NCI-H2081 treated with DMSO at 0.1 percent for 48 hours (cell line): ENCODE measurements around the gene CD177.
"Not testable (repeated sequence)": the region's sequence is repeated elsewhere in the genome, so short reads cannot be mapped to it uniquely, and the experiment has no call there.

Experiments
- DNase-seq: peaks from one replicate; lab custom pipeline; 2025; lab: John Stamatoyannopoulos, UW

The CD177 gene

DNA sequence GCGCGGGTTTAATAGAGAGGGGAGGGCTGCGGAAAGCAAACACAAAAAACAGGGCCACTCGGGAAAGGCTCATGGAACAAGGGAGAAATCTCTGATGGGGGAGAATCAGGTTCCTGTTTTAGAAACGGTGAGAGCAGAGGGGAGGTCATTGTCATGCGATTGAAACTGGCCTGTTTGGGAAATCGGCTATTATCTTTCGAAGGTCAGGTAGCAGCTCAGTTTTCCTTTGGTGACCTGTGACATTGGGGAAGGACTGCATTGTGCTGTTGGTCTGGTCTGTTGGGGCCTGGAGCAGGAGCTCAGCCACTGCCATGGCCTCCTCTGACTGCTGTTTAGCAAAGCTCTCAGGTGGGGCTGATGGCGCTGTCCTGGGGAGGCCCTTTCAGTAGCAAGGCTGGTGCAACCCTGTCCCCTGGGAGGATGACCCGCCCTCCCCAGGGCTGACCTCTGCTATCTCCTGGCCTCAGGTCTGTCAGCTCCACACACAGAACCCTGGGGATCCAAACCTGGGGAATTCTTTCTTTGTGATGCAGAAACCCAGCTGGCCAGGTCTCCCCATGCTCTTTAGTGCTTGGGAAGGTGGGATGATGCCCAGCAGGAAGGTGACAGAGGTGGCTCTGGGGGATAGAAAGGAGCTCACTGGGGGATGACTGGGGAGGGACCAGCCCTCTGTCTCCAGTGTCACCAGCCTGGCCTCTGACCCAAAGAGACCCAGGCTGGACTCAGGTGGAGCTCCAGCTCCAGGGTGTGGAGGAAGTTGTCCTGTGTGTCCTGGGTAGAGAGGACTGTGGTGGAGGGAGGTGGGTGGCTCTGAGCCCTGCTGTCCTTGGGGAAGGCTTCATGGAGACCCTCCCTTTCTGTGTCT, 21.2 kb upstream of the CD177 start:
- no peak for DNase-seq

DNA sequence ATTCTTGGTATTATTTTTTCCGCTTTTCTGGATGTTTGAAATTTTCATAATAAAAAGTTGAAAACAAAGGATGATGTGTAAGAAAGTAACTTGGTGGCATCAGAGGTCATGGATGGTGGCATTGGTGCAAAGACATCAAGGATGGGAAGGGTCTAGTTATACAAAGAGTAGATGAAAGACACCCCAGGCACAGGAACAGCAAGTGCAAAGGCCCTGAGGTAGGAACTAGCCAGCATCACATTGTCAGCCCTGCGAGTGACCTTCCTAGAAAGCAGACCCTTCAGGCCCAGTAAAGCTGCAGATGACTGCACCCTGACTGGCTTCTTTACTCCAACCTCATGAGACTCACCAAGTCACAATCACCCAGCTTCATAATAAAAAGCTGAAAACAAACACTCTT, 17.0 kb upstream of the CD177 start:
- DNase-seq, result not testable (repeated sequence)

DNA sequence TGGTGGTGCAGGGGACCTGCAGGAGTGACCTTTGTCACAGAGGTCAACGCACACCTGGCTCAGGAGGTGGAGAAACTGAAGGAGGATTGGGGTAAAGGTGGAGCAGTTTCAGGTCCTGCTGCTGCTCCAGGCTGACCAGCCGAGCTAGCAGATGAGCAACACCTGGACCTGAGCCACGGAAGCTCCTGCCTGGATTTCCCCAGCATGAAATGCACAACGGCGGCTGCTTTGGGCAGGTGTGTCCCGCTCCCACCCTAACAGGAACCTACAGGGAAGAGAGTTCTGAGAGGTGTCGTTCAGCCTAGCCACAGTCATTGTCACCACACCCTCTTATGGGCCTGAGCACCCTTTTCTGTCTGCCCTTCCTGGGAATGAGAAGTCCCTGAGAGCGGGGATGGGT, 15.7 kb upstream of the CD177 start:
- no peak for DNase-seq

DNA sequence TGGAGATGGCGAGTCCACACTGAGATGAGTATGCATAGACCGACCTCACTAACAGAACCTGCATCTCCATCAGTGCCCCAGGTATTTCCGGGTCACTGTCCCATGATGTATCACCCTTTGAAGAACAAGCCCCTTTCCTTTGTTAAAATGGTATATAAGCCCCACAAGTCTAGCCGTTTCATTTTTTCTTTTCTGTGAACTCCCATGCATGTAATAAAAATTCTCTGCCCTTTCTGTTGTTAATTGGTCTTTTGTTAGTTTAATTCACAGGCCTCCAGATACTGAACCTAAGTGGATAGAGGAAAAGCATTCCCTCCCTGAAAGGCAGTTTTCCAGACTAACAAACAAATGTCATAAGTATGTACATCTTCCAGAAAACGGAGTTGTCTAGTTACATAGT, 15.0 kb upstream of the CD177 start:
- no peak for DNase-seq

DNA sequence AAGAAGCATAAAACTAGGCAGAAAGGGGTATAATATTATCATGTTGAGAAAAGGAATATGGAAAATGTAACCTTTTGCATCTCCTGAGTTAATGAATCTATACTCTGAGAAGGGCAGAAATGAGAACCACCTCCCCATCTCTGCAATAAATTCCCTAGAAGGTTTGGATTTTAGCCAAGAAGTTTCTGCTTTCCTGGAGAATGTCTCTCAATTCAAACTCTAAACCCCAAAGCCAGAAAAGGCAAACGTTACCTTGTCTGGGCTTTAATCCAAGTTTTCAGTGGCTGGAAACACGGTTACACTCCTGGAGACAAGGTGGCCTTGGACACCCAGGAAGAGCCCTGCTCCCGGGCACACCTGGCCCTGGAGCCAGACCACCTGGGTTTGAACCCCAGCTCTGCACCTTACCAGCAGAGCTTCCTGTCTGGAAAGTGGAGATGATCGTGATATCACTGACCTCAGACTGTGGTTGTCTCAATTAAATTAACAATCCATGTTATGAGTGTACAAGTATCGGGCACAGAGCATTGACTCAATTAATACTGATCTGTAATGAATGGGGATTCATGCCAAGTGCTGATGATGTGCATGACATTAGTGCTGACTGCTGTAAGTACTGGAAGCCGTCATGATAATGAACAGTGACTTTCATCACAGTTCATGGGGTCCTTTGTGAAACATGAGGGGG, 14.1 kb upstream of the CD177 start:
- not testable (repeated sequence) for DNase-seq

DNA sequence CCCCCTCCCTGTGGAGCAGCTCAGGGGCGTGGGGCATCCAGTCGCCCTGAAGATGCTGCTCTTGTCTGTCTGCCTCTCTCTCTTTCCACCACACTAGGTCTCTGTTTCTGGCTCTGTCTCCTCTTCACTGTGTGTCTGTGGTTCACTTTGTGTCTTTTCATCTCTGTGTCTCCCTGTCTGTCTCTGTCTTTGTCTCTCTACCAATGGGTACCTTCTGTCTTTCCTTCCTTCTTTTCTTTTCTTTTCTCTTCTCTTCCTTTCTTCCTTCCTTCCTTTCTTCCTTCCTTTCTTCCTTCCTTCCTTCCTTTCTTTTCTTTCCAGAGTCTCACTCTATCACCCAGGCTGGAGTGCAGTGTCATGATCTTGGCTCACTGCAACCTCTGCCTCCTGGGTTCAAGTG, 13.4 kb upstream of the CD177 start:
- not testable (repeated sequence) for DNase-seq

DNA sequence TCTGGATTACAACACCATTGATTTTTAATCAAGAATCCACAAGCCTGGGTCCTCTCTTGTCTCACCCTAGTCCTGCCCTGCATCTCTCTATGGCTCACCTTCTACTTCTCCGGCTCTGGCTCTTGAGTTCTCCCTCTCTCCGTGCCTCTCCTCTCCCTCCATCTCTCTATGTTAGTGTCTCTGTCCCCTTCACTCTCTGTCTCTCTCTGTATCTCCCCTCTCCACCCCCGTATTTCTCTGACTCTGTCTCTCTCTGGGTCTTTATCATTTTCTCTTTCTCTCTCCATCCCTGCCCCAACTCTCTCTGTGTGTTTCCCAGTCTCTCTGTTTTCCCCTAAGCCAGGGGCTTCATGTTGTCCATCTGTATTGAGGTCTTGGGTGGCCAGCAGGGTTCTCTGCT, 12.4 kb upstream of the CD177 start:
- DNase-seq, result not testable (repeated sequence)

DNA sequence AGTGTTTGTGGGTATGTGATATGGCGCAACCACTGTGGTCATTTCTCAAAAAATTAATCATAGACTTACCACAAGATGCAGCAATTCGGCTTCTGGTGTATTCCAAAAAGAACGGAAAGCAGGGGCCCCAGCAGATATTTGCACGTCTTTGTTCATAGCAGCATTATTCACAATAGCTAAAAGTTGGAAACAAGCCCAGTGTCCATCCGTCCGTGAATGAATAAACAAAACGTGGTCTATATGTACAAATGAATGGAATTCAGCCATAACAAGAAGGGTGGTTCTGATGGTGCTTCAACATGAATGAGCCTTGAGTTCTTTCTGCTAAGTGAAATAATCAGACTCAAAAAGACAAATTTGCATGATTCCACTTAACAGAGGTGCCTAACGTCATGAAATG, 11.4 kb upstream of the CD177 start:
- peak; percentile 82 for DNase-seq

DNA sequence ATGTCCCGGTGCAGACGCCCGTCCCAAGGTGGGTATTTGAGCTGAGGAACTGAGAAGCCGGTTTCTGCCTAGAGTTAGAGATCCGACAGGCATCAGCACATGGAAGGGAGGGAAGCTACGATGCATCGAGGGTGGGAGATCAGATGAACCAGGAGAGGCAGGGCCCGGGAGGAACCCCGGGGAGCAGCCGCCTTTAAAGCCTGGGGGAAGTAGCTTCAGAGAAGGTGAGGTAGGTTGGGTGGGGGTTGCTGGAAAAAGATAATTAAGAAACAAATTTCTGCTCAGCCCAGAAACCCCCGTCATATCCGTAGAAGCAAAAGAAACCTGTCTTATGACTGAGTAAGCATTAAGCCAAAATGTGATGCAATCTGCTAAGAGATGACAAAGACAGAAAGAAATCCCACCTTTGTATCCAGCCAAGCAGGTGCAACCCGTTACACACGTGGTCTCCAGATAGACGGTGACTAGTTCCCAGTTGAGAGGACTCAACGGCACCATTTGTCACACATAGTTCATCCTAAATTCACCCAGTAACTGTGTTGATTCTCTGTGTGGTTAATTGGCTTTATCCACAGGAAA, 9.1 kb upstream of the CD177 start:
- not testable (repeated sequence) for DNase-seq

DNA sequence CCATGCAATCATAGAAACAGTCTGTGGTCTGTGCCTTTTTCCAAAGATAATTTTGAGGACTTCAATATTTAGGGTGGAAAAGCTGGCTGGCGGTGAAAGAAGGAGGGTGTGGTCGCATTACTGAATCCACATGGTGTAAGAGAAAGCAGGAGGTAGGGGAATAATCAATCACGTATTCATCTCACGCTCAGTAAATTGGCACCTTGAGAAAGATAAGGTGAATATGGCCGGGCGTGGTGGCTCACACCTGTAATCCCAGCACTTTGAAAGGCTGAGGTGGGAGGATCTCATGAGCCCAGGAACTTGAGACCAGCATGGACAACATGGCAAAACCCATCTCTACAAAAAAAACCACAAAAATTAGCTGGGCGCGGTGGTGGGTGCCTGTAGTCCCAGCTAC, 3.7 kb upstream of the CD177 start:
- DNase-seq, result not testable (repeated sequence)

DNA sequence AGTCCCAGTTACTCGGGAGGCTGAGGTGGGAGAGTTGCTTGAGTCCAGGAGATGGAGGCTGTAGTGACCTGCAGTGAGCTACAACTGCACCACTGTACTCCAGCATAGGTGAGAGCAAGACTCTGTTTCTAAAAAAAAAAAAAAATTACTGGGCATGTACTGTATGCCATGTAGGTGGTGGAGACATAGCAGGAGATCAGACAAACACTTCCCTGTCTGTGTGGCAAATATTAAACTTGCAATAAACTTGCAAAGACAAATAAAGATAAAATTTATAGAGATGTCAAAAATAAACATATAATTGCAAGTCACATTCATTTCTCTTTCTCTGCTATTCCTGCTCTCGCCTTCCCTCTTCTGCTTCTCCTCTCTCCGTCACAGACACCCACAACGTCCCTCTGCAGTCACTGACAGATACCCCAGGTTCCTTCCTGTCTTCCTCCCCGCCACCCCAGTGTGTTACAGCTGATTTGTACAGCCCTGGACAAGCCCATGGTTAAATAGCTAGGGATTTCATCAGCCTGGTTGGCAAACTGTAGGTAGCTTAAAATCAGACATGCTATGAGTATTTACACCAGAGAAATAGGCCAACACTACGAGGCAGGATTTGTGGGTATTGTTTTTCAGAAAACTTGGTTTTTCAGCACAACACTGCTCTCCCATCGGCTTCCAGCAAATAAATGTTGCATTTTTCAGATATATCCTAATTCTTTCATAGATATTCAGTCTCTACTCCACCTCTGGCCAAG, 1.3 kb upstream of the CD177 start:
- DNase-seq, result no peak

DNA sequence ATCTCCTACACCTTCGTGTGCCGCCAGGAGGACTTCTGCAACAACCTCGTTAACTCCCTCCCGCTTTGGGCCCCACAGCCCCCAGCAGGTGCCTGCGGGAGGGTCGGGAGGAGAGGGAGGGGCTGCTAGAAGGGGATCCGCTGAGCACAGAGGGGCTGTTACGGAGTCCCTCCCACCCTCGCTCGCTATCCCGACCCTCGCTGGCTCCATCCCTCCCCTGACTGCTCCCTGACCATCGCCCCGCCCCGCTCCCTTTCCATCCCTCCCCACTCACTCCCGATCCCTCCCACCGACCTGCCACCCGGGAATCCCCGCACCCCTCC, 780 bp downstream of the CD177 start:
- DNase-seq, result no peak

DNA sequence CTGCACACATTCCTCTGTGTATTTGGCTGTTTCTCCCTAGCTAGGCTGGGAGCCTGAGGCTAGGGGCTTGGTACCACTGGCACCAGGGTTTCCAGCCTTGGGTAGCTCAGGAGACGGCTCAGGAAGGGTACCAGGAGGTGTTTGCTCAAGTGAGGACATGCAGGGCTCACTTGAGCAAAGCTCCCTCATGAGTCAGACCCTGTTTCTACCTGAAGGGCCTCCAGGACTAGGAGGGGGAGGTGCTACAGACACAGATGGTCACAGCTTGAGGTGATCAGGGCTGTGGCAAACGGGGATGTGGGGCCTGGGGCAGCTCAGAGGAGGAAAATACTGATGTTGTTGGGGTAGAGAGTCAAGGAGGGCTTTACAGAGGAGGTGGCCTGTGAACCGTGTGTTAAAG, 3.3 kb downstream of the CD177 start:
- DNase-seq, result not testable (repeated sequence)

DNA sequence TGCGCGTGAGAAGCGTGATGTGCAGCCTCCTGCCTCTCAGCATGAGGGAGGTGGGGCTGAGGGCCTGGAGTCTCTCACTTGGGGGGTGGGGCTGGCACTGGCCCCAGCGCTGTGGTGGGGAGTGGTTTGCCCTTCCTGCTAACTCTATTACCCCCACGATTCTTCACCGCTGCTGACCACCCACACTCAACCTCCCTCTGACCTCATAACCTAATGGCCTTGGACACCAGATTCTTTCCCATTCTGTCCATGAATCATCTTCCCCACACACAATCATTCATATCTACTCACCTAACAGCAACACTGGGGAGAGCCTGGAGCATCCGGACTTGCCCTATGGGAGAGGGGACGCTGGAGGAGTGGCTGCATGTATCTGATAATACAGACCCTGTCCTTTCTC, 8.7 kb downstream of the CD177 start:
- no peak for DNase-seq

DNA sequence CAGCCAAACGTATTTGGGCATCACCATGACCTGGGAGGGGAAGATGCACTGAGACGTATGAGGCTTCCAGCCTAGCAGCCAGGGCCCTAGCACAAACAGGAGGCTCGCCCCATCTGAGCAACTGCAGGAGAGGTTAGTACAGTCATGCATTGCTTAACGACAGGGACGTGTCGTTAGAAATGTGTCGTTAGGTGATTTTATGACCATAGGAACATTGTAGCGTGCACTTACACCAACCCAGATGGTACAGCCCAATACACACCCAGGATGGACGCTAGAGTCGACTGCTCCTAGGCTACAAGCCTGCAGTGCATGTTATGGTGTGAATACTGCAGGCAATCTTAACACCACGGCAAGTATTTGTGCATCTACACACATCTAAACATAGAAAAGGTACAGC, 9.3 kb downstream of the CD177 start:
- no peak for DNase-seq

DNA sequence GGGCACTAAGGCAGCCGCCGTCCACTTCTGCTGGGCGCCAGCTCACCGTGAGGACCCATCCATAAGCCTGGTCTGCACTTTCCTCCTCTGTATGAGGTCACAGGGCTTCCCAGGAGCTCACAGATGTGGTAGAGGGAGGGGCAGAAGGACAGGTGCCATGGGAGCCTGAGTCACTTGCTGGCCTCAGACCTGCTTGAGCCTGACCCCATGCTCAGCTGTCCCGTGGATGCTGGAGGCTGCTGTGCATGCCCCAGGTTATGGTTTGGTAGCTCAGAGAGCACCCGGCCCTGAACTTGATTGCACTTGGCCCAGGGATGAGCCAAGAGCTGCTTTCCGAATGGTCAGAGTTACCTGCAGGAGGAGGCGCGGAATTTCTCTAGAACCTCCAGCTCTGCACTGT, 12.2 kb downstream of the CD177 start:
- not testable (repeated sequence) for DNase-seq

DNA sequence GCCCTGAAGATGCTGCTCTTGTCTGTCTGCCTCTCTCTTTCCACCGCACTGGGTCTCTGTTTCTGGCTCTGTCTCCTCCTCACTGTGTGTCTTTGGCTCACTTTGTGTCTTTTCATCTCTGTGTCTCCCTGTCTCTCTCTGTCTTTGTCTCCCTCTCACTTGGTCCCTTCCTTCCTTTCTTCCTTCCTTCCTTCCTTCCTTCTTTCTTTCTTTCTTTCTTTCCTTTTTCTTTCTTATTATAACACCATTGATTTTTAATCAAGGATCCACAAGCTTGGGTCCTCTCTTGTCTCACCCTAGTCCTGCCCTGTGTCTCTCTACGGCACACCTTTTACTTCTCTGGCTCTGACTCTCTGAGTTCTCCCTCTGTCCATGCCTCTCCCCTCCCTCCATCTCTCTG, 14.3 kb downstream of the CD177 start:
- no peak for DNase-seq

DNA sequence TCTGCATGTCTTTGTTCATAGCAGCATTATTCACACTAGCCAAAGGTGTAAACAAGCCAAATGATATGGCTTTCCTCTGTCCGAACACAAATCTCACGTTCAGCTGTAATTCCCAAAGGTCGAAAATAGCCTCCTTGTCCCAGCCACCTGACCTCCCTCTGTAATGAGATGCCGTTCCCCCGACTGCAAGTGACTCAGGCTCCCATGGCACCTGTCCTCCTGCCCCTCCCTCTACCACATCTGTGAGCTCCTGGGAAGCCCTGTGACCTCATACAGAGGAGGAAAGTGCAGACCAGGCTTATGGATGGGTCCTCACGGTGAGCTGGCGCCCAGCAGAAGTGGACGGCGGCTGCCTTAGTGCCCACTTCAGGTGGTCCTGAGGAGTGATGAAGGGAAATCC, 15.4 kb downstream of the CD177 start:
- not testable (repeated sequence) for DNase-seq

DNA sequence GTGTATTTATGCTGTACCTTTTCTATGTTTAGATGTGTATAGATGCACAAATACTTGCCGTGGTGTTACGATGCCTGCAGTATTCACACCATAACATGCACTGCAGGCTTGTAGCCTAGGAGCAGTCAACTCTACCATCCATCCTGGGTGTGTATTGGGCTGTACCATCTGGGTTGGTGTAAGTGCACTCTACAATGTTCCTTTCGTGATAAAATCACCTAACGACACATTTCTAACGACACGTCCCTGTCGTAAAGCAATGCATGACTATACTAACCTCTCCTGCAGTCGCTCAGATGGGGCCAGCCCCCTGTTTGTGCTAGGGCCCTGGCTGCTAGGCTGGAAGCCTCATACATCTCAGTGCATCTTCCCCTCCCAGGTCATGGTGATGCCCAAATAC, 18.4 kb downstream of the CD177 start:
- no peak for DNase-seq

DNA sequence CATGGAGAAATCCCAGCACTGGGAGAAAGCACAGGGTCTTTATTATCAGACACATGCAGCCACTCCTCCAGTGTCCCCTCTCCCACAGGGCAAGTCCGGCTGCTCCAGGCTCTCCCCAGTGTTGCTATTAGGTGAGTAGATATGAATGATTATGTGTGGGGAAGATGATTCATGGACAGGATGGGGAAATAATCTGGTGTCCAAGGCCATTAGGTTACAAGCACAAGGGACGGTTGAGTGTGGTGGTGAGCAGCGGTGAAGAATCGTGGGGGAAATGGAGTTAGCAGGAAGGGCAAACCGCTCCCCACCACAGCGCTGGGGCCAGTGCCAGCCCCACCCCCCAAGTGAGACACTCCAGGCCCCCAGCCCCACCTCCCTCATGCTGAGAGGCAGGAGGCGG, 19.0 kb downstream of the CD177 start:
- DNase-seq, result no peak

DNA sequence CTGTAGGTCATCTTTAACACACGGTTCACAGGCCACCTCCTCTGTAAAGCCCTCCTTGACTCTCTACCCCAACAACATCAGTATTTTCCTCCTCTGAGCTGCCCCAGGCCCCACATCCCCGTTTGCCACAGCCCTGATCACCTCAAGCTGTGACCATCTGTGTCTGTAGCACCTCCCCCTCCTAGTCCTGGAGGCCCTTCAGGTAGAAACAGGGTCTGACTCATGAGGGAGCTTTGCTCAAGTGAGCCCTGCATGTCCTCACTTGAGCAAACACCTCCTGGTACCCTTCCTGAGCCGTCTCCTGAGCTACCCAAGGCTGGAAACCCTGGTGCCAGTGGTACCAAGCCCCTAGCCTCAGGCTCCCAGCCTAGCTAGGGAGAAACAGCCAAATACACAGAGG, 24.1 kb downstream of the CD177 start:
- DNase-seq, result not testable (repeated sequence)

DNA sequence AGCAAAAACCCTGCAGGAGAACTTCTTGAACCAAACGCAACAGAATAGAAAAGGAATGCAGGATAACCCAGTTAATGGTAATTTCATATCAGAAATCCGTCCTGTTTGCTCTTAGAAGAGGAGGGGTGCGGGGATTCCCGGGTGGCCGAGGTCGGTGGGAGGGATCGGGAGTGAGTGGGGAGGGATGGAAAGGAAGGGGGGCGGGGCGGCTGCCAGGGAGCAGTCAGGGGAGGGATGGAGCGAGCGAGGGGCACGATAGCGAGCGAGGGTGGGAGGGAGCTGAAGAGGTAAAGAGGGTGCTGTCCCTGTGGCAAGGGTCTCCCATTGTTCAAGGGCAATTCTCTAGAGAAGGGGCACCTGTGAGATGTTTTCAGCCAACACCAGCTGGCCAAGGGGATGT, 26.5 kb downstream of the CD177 start:
- DNase-seq, result no peak
